ENCODE results near the gene TMEM169. TPM values are rescaled to one million over a fixed set of nuclear protein-coding genes. Genes with fewer than 3 reads are reported as not detected.
A peak's percentile ranks its signal among the peaks of the same experiment; 100 is the strongest.

TMEM169 gene
- total and polyA plus RNA-seq, 7 donors, result 0.80 to 1.4 (median 0.95) TPM; not detected in 3

DNA sequence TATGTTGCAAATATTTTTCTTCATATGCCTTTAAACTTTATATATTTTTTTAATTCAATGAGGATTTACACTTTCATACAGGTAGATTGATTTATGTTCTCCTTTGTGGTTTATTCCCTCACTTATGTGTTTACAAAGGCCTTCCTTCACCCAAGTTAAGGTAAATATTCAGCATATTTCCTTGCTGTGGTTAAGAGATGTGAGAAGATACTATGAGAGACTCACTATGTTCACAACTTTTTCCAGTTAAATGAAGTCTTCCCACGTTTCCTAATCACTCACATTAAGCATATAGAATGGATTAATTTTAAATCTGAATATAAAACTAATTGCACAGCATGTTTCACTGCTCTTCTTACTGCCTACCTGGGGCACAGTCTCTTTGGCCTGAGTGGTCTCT is 707 bp upstream of the TMEM169 start:
- Histone ChIP-seq H3K4me3 (peak overlapping the region; percentile 63 to 66 (median 64)), H3K27ac (peak overlapping the region; percentile 31 to 57 (median 54)), H3K27me3 (no peaks in the 10 kb centered on the region), H3K9me3 (no peaks in the 10 kb centered on the region), H3K4me1 (peaks cover 0 to 19% (median 14%) of the 10 kb centered on the region in 4 donors), H3K36me3 (no peaks in the 10 kb centered on the region)
- TF ChIP-seq, protein P1, sequence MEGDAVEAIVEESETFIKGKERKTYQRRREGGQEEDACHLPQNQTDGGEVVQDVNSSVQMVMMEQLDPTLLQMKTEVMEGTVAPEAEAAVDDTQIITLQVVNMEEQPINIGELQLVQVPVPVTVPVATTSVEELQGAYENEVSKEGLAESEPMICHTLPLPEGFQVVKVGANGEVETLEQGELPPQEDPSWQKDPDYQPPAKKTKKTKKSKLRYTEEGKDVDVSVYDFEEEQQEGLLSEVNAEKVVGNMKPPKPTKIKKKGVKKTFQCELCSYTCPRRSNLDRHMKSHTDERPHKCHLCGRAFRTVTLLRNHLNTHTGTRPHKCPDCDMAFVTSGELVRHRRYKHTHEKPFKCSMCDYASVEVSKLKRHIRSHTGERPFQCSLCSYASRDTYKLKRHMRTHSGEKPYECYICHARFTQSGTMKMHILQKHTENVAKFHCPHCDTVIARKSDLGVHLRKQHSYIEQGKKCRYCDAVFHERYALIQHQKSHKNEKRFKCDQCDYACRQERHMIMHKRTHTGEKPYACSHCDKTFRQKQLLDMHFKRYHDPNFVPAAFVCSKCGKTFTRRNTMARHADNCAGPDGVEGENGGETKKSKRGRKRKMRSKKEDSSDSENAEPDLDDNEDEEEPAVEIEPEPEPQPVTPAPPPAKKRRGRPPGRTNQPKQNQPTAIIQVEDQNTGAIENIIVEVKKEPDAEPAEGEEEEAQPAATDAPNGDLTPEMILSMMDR (IDR thresholded peaks at IDR 0.05), result no peak
- no peak for TF ChIP-seq EP300 (IDR thresholded peaks at IDR 0.05)
- no peak for TF ChIP-seq POLR2AphosphoS5 (IDR thresholded peaks at IDR 0.05)
- TF ChIP-seq POLR2A (IDR thresholded peaks at IDR 0.05), result no peak
- intact Hi-C loops (cut with DNase I), result loop anchor here (1.0 kb wide), 1 partner anchor 28 kb away; the partner anchor contains the start of gene XRCC5
- no peak for DNase-seq
- whole genome bisulfite sequencing, 2 donors, result 7 to 37% methylated on average over 1 of the region's 1 CpG

DNA sequence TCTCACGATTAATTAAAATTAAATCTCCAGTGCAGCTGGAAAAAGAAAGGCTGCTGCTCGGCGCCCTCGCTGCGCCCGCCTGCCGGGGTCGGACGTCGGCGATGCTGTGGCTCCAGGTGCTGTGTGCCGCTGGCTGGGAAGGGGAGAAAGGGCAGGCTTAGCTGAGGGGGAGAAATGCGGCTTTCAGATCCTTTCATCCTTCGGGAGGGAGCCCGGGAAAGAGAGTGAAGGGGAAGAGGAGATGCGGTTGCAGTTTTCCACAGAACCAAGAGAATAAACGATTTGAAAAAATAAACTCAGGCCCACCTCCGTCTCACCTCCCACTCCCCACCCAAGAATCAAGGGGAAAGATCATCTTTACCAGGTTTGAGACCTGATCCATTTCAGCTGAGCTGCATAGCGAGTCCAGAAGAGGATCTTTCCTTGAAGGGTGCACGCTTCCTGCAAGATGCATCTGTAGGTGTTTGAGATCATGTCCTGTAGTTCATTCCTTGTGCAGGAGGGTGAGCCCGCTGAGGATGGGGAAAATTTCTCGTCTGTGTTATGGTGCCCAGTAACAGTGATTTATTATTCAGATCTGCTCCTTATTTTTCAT is 495 bp downstream of the TMEM169 start:
- H3K27ac ChIP-seq, result peak overlapping the region; percentile 31 to 57 (median 54)
- H3K4me3 ChIP-seq, result peak overlapping the region; percentile 63 to 66 (median 64)
- no peaks in the 10 kb centered on the region for H3K27me3 ChIP-seq
- whole genome bisulfite sequencing, 2 donors, result 15 to 18% methylated on average over 22 of the region's 22 CpGs
- no peak for DNase-seq
- peaks cover 0 to 19% (median 14%) of the 10 kb centered on the region in 4 donors for H3K4me1 ChIP-seq
- intact Hi-C loops (cut with DNase I), result no loop called here
- no peaks in the 10 kb centered on the region for H3K9me3 ChIP-seq
- H3K36me3 ChIP-seq, result no peaks in the 10 kb centered on the region
- TF ChIP-seq, protein P1 (IDR thresholded peaks at IDR 0.05), result no peak
- no peak for TF ChIP-seq POLR2A (IDR thresholded peaks at IDR 0.05)
- no peak for TF ChIP-seq EP300 (IDR thresholded peaks at IDR 0.05)
- TF ChIP-seq POLR2AphosphoS5 (IDR thresholded peaks at IDR 0.05), result no peak

DNA sequence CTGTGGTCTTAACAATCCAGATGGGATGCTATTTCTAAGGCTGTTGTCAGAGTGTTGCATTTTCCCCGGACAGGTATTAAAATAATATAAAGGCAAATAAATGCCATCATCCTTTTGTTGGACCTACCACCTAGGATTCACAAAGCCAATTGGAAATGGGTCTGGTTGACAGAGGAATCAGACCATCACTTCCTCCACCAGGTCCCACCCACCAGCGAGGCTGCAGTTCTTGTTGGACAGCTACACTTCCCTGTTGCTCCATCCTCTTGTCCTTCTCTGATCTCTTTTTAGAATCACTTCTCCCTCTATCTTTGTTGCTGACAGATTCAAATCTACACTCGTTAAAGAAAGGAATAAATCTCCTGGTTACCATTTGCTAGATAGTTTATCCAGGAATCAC is 1.1 kb downstream of the TMEM169 start:
- Histone ChIP-seq H3K36me3 (no peaks in the 10 kb centered on the region), H3K4me1 (peaks cover 0 to 19% (median 14%) of the 10 kb centered on the region in 4 donors), H3K4me3 (no peak overlapping the region), H3K27me3 (no peaks in the 10 kb centered on the region), H3K9me3 (no peaks in the 10 kb centered on the region), H3K27ac (no peak overlapping the region)
- intact Hi-C loops (cut with DNase I), result no loop called here
- no peak for TF ChIP-seq POLR2A (IDR thresholded peaks at IDR 0.05)
- TF ChIP-seq, protein P1 (IDR thresholded peaks at IDR 0.05), result no peak
- no peak for TF ChIP-seq POLR2AphosphoS5 (IDR thresholded peaks at IDR 0.05)
- WGBS, 2 donors, result 69 to 73% methylated on average over 3 of the region's 3 CpGs
- DNase-seq, result no peak

DNA sequence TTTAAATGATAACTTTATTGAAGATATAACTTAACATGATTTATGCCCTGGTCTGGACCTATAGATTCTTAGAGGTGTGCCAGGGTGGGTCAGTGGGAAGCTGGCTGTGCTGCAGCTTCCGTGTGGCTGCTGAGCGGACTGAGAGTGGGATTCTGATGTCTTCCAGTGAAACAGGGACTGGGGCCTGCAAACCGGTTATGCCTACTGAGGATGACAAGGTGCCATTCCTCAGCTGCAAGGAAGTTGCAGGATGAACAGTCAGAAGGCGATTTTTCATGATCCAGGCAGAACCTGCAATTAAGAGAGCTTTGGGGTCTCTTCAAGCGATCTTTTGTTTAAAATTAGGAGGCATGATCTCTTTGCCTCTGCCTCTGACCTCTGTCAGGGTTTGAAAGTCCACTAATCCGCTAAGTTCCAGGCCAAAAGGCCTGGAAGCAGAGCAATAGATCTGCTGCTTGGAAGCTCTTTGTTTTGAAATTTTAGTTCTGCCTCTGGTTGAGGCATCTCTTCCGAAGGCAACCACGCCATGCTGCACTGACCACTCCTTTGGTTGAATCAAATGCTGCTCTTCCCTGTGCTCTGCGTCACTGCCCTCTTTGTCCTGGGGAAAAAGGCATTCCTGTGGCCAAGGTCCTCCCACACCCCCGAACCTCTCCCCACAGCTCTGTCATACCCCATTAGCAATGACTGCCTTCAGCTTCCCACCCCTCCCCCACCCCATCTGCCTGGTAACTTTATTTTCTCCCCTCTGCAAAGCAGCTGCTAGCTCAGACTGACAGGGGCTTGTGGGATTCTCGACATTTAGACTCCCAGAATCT is 2.0 kb downstream of the TMEM169 start:
- peaks cover 0 to 19% (median 14%) of the 10 kb centered on the region in 4 donors for H3K4me1 ChIP-seq
- intact Hi-C loops (cut with DNase I), result no loop called here
- TF ChIP-seq POLR2A (IDR thresholded peaks at IDR 0.05), result no peak
- TF ChIP-seq, protein P1 (IDR thresholded peaks at IDR 0.05), result no peak
- no peak for TF ChIP-seq EP300 (IDR thresholded peaks at IDR 0.05)
- no peak for TF ChIP-seq POLR2AphosphoS5 (IDR thresholded peaks at IDR 0.05)
- no peaks in the 10 kb centered on the region for H3K9me3 ChIP-seq
- 89 to 90% methylated on average over 11 of the region's 11 CpGs for WGBS, 2 donors
- H3K27ac ChIP-seq, result no peak overlapping the region
- H3K27me3 ChIP-seq, result no peaks in the 10 kb centered on the region
- DNase-seq, result no peak
- H3K36me3 ChIP-seq, result no peaks in the 10 kb centered on the region
- H3K4me3 ChIP-seq, result no peak overlapping the region
